Embryonic facial prominence (tissue), 1 donor: ENCODE results near the gene WBP1.

Source experiments
- DNase-seq: peaks from one replicate; pipeline ENCODE4 v3.0.0-alpha.2; 2016; ENCODE audit errors: extremely low spot score

The WBP1 gene

DNA sequence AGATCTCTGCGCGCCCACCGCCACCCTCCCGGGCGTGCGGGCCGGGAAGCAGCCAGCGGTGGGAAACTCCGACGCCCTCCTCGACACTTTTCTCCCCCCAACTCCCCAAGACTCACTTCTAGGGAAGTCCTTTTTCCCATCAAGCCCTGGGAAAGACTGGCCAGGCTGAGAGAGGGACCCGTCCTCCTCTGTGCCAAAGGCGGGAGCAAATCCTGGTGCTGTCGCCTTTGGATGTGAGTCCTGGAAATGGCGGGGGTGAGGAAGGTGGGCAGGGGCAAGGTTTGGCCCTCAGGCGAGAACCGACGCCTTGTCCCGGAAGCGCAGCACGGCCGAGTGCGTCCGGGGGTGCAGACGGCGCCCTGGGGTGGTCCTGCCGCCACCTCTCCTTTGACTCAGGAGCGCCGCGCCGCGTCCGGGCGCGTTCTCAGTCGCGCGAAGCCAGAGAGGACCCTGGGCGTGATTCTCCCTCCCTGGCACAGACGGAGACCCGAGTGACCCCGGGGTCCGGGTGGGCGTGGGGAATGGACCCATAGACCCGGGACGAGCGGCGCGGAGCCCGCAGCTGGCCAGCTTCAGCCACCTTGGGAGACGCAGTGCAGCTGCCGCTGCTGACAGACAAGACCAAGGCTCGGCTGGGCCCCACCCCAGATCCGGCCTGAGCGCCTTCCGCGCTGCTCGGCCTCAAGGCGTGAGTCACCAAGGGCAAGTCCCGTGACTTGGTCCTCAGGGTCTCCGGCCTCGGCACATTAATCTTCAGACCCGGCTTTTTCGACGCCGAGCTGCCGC, 44.7 kb downstream of the WBP1 start:
- DNase-seq, result no peak

DNA sequence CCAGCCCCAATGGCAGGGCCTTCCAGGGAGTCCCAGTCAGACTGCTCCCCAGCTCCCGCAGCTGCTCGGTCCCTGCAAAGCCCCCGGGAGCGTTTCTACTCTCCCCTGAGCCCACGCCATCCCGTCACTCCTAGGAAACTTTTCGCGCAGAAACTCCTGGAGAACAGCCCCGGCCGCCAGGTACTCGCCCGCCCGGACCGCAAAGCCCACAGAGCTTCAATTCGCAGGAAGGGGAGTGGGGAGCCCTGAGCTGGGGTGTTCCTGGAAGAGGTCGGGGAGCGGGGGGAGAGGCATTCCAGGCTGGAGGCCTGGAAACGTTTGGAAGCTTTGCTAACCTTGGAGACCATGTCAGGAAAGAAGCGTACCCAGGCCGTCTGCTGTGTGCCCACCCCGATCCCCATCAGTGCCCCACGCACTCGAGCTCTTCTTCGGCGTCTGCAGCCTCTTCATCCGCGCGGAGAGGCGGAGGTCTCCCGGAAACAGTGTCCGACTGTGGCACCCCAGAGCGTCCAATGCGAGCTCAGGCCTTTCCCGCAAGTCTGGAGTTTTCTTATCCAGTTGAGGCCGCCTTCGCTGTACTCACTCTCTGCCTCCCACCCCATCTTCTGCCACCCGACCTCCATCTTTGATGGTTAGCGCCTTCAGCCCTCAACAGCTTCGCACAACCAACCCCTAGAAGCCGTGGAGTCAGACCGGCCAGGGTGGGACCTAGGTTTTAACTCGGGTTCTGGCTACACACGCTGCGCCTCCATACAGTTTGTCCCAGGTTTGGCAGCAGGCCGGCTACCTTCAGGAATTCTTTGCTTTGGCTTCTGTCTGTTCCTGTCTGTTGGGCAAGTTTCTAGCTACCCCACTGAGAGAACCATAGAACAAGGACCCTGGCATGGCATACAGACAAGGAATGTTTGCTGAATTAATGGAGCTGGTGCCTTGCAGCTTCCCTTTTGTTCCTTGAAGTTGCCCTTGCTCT, 45.6 kb downstream of the WBP1 start:
- no peak for DNase-seq

DNA sequence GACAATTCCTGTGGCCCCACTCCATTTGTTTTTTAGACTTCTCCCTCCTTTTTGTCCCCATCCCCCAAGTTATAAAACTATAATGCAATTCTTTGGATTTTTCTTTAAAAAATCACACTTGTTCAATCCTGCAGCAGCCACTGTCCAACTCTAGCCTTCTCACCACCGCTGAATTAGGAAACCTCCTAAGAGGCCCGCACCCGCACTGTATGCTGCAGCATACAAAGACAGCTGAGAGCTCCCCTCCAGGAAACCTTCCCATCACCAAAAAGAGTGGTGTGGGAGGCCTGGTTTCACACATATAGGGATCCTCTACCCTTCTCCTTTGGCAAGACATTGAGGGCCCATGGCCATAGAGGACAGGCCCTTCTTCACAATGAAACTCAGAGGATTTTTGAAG, 46.4 kb downstream of the WBP1 start:
- no peak for DNase-seq

DNA sequence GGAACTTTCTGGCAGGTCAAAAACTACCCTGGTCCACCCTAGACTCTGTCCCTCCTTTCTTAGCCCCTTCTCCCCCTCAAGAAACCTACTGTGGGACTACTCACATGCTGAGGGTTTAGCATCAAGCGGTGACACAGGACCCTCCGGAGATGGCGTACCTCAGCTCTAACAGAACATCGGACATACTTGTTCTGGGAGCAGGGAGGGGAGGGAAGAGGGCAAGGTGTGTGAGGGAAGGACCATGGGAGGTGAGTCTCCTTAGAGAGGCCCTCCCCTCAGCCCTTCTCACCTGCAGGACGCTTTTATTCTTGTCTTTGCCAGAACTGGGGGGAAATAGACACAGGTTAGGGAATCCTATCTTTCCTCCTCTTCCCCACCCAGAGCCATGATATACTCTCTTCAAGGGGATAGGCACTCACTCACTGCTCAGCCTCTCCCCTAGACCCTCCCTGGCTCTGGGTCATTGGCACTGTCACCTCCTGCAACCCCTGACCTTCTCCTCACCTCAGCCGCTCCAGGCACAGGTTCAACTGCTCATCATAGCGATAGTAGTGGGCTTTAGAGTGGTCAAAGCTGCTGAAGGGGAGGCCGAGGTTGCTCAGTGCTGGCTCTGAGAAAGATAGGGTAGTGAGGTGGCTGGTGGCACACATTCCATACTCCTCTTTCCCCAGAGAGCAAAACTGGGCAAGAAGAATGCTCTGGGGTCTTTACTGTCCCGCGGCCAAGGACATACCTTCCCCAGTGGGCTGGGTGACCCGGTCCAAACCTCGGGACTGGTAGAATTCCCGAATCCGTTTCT, 47.4 kb downstream of the WBP1 start:
- DNase-seq, result no peak

DNA sequence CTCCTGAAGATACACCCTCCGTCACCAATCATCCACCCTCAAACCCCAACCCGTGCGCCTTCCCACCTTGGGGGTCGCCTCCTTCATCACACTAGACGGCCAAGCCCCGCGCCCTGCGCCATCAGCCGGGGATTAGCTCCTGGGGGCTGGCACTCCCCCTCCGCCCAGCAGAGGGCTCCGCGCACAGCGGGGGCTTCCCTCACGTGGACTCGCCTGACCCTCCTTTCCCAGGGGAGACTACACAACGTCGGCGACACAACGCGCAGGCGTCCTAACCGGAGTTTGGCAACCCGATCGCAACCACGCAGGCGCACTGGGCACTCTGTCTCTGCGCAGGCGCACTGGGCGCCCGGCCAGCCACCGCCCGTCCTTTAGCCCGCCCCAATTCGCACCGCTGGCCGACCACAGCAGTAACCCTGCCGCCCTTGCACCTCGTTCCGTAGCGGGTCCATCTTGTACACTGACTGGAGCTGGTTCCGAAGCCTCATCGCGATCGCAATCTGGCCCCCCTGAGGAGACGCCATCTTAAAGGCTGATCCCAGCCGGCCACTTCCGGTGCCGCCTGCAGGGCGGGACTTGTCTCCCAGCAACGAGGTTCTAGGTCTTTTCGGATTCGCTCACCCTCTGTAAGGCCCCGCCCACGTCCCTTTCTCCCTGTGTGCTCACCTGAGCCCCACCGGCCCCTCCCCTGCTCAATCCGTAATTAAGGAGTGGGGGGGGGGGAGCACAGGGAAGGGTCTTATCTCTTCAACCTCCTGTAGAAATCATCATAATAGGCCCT, 49.1 kb downstream of the WBP1 start, which contains the start of gene PCGF1:
TSS of gene PCGF1 (minus strand) at position 551 of the 781 bp plus-strand sequence. CDS start at position 524, 27 bp downstream.
- DNase-seq, result peak; percentile 95

DNA sequence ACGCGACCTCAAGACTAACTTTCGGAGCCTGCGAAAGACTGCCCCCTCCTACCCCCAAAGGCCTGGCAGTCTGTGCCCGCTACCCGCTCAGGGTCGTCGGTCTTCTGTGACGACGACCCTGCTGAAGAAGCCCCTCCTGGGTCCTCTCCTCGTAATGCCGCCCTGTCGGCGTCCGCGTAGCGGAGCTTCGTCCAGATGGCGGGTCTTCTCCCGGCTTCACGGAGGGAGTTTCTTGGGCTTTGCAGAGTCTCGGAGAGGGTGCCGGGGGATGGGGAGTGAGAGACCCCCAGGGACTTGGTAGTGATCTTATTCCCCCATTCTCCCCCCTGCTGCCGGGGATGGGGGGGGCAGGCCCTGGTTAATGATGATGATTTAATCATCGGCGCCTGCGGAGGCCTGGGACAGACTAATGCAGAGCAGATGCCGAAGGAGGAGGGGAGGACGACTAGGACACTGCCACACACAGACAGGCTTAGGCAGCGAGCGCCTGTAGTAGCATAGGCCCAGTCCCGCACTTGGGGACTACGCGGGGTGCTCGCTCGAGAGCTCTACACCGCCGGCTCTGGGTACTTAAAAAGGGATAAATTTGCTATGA, 49.8 kb downstream of the WBP1 start:
- DNase-seq, result no peak

DNA sequence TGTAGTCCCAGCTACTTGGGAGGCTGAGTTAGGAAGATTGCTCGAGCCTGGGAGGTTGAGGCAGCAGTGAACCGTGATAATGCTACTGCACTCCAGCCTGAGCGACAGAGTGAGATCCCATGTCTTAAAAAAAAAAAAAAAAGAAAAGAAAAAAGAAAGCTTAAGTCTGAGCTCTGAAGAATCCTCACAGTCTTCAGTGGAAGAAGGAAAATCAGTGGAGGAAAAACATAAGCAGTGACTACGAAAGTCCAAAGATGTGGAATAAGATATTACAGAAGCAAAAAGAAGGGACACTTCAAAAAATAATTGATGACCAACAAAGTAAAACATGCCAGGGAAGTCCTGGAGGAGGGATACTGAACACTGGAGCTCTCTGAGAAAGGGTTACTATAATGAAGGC, 52.0 kb downstream of the WBP1 start:
- no peak for DNase-seq
